HG02763 (cell line): ENCODE measurements around the gene AGRN.
"Not testable (repeated sequence)": the region's sequence is repeated elsewhere in the genome, so short reads cannot be mapped to it uniquely, and the experiment has no call there.

Source experiments
- ATAC-seq: cut with Tn5 transposase; IDR thresholded peaks from one replicate; pipeline ENCODE4 v1.9.1; 2021; ENCODE audit warnings: mild to moderate bottlenecking, moderate library complexity; ENCODE audit not compliant: unreplicated experiment

Gene AGRN

DNA sequence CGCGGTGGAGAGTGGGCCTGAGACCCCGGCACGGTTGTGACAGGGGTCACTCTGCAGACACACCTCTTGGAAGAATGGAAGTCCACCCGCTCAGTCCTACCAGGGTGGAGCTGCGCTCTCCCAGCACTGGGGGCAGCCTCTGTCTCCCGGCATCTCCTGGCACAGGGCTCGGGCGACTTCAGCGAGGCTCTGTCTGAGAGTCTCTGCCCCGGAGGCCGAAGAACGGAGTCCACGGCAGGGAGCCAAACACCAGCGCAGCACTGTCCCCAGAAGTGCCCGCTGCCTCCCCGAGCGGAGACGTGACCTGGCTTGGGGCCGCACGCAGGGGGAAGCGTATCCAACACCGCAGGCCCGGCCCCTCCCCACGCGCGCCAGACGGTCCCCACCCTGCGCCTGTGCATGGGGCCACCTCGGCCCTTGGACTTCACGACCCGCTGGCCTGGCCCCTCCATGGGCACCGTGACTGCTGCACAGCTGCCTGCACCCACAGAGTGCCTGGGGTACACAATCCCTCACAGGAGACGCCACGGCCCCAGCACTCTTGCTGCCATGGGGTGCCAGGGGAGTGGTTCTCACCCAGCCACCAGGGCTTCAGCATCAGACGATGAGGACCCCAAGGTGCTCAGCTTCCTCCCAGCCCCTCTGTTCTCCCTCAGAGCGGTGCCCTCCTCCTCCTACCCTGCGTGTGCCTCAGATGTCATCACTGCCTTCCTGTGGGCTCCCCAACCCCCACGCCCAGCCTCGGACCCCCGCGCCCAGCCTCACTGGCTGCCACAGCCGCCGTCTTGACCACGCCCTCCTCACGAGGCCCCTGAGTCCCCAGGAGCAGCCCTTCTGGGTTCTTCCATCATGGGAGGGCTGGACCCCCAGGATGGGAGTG, 69.1 kb downstream of the AGRN start:
- ATAC-seq, result no peak

DNA sequence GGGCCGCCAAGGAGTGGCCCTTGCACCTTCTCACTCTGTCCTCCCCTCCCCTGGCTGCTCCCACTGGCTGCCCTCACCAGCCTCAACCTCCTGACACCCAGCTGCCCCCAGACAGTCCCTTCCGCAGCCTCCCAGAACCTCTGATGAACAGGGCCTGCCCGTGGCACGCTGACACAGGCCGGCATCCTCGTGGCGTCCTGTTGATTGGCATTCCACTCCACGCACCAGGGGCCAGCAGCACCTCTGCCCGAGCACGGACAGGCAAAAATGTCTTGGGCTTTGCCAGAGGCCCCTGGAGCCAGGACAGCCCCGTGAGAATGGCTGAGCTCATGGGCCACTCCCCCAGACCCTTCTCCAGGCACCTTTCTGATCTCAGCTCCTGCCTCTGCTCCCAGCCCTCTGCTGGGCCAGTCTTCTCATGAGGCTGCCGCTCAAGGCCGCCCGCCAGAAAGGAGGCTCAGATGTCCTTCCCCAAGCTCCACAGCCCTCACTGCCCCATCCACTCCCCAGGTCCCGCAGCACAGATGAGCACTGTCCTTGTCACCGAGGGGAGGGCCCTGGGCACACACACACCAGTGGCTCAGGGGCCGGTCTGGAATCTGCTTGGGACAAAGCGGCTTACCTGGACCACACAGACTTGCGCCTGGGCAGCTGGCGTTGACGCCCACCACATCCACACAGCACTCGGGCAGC, 70.0 kb downstream of the AGRN start:
- no peak for ATAC-seq

DNA sequence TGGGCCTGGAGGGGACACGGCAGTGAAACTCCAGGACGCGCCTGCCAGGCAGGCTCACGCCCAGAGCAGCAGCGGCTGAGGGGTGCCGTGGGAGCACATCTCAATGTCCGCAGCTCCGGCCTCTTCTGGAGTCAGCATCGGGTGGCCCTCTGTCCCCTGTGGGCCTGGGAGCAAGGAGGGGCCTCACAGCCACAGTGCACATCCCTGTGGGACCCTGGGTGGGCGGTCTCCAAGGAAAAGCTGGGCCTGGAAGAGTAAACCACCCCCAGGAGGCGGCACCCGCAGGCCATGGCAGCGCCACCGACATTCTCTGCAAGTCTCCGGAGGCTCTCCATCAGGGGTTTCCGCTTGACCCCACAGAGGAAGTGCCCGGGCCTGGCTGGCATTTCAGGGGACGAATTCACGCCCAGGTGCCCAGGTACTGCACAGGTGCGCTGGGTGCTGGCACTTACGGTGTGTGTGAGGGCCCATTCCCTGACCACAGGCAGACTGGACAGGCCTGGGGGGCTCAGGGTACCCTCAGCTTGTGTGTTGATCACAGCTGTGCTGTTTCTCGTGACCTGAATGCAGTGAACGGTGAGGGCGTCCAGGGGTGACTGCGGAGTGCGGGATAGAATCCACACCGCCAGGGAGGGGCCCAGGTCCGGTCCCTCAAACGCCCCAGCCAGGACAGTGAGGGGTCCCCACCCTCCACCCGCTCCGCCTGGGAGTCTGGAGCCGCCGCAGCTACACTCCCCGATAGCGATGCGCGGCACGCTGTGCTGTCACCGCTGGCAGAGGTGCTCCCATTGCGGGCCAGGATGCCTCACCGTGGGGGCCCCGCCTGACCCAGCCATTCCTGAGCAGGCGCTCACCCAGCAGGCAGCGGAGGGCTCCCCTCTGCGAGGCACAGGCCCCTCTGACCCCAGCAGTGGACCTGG, 70.8 kb downstream of the AGRN start:
- ATAC-seq, result no peak

DNA sequence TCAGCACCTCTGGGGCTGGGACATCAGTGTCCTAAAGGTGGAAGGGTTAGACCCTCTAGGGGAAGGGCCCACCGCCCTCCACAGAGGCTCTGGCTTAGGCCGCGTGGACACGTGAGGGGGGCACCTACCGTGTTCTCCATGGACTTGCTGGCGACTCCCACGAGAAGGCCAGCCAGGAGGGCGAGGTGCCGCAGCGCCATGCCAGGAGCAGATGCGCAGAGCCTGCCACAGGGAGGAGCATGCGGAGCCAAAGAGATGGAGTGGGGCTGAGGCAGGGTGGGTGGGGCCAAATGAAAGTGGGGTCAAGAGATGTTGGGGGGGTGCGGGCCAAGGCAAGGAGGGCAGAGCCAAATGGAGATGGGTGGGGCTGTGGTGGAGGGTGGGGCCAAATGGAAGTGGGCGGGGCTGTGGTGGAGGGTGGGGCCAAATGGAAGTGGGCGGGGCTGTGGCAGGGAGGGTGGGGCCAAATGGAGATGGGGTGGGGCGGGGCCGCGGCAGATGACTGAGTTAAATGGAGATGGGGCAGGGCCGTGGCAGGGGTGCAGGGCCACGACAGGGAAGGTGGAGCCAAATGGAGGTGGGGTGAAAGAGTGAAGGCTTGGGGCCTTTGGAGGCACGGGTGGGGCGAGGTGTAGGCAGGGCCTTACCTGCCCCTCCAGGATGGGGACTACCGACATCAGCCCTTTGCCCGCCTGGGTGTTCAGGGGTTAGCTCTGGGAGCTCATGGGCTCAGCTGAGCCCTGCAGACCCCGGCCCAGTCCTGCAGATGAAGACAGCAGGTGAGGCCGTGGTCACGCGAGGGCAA, 71.6 kb downstream of the AGRN start:
- ATAC-seq, result no peak

DNA sequence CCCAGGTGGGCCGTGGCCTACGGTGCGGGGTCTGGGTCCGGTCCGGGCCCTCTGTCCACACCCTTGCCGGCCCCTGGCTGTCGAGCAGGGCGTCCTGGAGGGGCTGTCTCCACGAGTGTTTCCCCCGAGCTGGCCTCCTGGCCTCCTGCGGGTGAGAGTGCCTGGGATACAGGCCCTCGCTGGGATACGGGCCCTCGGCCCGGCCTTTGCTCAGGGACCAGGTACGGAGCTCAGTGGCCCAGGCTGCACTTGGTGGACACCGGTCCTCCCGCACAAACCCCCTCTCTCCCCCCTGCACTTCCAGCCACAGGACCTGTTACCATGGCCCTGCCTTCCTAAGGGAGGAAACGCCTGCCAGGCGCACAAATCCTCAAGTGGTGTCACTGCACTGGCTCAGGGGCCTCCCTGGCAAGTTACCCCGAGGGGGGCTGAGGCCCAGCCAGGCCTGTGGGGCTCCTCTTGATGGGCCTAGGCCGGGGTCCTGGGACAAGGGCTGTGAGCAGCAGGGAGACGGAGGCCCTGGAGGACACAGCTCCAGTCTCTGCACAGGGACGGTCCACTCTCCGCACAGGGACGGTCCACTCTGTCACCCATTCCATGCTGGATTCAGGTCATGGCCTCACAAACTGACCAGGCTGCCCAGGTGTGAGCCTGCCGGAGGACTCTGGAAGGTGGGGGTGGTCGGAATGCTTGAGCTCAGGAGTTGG, 72.4 kb downstream of the AGRN start:
- no peak for ATAC-seq

DNA sequence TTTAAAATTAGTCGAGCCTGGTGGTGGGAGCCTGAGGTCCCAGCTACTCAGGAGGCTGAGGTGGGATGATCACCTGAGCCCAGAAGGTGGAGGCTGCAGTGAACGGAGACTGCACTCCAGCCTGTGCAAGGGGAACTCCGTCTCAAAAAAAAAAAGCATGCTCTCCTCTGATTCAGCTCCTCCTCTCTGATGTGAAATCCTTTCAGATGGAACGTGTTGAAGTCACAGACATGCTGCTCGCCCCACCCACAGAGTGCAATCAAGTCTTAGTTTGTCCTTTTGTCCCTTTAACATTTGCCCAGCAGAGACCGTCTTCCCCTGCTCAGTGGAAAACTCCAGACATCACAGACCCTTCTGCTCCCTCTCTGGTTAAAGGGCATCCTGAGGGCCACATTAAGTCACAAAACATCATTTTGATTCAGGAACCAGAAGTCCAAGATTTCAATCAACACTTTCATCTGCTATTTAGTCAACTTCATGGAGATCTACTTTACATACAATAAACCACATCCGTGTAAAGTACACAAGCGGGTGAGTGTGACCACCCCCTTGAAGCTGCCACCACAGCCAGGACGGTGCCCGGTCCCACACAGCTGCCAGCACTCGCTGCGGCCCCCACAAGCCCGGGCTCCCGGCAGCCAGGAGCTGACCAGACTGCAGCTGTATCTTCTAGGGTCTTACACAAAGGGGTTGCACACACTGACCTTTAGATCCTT, 73.1 kb downstream of the AGRN start:
- ATAC-seq, result no peak

DNA sequence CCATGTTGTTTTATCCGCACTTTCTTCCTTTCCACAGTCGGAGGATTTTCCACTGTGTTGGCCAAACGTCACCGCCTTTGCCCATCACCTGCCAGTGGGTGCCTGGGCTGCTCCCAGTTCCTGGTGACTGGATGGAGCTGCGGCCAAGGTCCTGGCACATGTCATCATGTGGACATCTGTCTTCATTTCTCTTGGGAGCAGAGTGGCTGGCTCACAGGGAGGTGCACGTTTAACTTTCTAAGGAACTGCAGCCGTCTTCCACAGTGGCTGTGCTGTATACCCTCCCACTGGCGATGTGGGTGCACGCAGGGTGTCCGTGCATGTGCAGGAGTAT, 73.7 kb downstream of the AGRN start:
- no peak for ATAC-seq

DNA sequence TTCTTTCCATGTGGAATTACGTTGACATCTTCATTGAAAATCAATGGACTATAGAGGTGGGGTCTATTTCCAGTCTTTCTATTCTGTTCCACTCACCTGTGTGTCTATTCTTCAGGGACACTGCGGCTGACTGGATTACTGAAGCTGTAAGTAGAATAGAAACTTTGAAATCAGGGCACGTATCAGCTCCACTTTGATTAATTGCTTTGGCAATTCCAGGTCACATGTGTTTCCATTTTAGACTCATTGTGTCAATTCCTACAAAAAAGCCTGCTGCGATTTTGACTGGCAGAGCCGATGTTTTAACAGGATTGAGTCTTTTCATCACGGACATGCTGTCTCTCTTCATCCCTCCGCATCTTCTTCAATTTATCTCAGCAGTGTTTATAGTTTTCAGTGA, 75.1 kb downstream of the AGRN start:
- no peak for ATAC-seq

DNA sequence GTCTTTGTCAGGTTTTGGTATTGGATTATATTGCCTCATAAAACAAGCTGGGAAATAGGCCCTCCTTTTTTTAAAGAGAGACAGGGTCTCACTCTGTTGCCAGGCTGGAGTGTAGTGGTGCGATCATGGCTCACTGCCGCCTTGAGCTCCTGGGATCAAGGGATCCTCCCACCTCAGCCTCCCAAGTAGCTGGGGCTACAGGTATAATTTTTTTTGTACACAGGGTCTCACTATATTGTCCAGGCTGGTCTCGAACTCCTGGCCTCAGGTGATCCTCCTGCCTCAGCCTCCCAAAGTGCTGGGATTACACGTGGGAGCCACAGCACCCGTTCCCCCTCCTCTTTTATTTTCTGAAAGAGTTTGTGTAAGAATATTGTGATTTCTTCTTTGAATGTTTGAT, 76.2 kb downstream of the AGRN start:
- not testable (repeated sequence) for ATAC-seq

DNA sequence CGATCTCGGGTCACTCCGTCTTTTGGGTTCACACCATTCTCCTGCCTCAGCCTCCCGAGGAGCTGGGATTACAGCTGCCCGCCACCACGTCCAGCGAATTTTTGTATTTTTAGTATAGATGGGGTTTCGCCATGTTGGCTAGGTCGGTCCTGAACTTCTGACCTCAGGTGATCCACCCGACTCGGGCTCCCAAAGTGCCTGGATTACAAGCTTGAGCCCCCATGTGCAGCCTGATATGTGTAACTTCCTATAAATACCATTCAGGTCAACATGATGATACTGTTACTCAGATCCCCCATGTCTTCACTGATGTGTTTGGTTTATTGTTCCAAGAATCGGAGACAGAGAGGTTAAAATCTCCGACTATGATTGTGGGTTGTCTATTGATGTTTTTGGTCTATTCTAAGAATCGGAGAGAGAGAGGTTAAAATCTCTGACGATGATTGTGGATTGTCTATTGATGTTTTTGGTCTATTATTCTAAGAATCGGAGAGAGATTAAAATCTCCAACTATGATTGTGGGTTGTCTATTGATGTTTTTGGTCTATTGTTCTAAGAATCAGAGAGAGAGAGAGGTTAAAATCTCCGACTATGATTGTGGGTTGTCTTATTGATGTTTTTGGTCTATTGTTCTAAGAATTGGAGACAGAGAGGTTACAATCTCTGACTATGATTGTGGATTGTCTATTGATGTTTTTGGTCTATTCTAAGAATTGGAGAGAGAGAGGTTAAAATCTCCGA, 78.9 kb downstream of the AGRN start:
- no peak for ATAC-seq

DNA sequence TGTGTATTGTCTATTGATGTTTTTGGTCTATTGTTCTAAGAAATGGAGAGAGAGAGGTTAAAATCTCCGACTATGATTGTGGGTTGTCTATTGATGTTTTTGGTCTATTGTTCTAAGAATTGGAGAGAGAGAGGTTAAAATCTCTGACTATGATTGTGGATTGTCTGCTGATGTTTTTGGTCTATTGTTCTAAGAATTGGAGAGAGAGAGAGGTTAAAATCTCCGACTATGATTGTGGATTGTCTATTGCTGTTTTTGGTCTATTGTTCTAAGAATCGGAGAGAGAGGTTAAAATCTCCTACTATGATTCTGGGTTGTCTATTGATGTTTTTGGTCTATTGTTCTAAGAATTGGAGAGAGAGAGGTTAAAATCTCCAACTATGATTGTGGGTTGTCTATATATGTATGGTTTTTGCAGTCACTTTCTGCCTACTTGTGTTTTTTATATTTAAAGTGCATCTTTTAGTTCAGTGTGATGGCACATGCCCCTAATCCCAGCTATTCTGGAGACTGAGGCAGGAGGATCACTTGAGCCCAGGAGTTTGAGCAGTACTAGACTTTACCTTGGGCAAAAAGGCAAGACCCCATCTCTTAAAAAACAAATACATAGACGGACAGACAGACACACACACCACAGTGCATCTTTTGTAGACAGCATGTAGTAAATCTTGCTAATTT, 79.7 kb downstream of the AGRN start:
- ATAC-seq, result no peak

DNA sequence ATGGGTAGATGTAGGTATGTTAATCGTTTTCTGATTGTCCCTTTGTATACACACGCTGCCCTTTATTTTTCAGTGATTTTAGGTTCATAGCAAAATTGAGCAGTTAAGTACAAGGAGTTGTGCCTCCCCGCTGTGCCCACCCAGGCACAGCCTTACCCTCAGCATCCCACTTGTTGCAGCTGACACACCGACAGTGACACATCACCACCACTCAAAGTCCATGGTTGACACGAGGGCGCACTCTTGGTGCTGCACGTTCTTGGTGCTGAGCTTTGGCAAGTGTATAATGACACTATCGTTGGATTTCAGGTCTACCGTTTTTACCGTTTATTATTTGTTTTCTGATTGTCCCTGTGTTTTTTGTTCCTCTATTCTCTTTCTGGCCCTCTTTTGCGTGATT, 80.4 kb downstream of the AGRN start:
- no peak for ATAC-seq

DNA sequence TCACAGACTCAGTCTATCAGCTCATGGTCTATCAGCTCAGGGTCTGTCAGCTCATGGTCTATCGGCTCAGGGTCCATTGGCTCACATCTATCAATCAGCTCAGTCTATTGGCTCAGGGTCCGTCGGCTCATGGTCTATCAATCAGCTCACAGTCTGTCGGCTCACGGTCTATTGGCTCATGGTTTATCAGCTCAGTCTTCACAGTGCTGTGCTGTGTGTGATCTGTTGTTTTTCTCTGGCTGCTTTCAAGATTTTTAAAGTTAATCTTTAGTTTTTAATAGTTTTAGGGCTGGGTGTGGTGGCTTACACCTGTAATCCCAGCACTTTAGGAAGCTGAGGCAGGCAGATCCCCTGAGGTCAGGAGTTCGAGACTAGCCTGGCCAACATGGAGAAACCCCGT, 81.6 kb downstream of the AGRN start:
- no peak for ATAC-seq

DNA sequence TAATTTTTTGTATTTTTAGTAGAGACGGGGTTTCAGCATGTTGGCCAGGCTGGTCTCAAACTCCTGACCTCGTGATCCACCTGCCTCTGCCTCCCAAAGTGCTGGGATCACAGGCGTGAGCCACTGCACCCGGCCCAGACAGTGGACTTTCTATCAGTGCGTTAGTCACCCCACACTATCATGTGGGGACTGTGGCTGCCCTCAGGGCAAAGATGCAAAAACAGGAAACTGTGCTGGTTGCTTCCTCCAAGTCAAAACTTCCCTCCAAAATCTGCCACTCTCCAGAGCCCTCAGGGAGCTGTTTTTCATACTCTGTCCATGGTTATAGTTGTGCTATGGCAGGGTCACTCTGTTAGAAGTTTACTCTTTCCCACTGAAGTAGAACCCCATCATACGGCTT, 84.2 kb downstream of the AGRN start:
- ATAC-seq, result not testable (repeated sequence)
